ENCODE results near the gene ZNF487. TPM values are rescaled to one million over a fixed set of nuclear protein-coding genes. Genes with fewer than 3 reads are reported as not detected.
"Not testable (repeated sequence)": the region's sequence is repeated elsewhere in the genome, so short reads cannot be mapped to it uniquely, and the experiment has no call there.

Gene ZNF487
- total and polyA plus RNA-seq, 2 of the 4 experiments (the other 2 are of a cell fraction) = 1.7 to 2.7 TPM

DNA sequence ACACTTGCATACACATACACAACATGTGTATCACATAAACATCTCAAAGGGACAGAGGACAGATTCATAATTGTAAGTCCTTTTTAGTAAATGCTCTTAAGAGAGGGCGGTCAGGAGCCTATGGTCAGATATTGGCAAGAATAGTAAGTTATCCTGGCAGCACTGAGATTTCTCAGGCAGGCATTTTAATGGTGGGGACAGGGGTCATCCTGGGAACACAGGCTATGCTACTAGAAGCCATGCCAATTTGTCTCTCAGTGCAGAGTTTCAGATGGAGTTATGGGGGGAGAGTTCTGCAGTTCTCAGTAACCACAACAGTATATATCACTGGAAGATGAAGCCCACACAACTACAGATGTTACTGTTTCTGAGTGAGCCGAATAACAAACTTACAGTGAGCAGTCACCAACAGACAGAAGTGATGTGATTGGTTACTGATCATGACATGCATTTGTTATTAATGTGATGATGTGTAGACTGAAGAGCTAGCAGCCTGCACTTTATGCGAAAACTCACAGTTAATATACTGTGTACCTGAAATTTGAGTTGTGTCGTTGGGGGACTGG is 16.4 kb downstream of the ZNF487 start:
- Histone ChIP-seq H2AK5ac (ENCODE audit: low read depth, low read length) (no peak overlapping the region), H2BK5ac (ENCODE audit: low read depth, low read length, poor library complexity, severe bottlenecking) (no peak overlapping the region), H3K14ac (replicated peaks; ENCODE audit: low read depth, low read length) (no peak overlapping the region), H3K9me1 (ENCODE audit: insufficient read depth, low read length) (peaks cover 3% of the 10 kb centered on the region; the same call in 1 of the 2 replicates), H3K4me1 (ENCODE audit: control insufficient read depth, insufficient read depth, low read length) (peaks cover 4% of the 10 kb centered on the region; the same call in 1 of the 2 replicates), H3K18ac (ENCODE audit: low read depth, low read length) (no peak overlapping the region), H3K9me3 (ENCODE audit: control insufficient read depth, insufficient read depth, low read length) (no peaks in the 10 kb centered on the region), H3K56ac (ENCODE audit: extremely low read depth, insufficient read depth, low read length) (no peak overlapping the region), H2AK9ac (replicated peaks; ENCODE audit: low read depth, low read length, poor library complexity) (no peak overlapping the region), H3K79me1 (ENCODE audit: low read depth in 1 of 2, low read length in 2 of 2) (peaks cover 0 to 11% of the 10 kb centered on the region in 2 experiments; a peak in 2 of 4 replicates), H4K8ac (ENCODE audit: low read depth in 2 of 2, low read length in 2 of 2) (no peak overlapping the region), H2AFZ (replicated peaks; ENCODE audit: low read length, poor library complexity) (no peak overlapping the region), H3K36me3 (ENCODE audit: control insufficient read depth, insufficient read depth, low read length) (no peaks in the 10 kb centered on the region), H4K91ac (ENCODE audit: insufficient read depth, low read depth, low read length) (no peak overlapping the region), H3K27me3 (ENCODE audit: control insufficient read depth, insufficient read depth, low read length) (no peaks in the 10 kb centered on the region), H2BK120ac (ENCODE audit: low read depth, low read length) (no peak overlapping the region), H3K27ac (ENCODE audit: insufficient read depth, low read length) (no peak overlapping the region), H4K5ac (ENCODE audit: low read depth, low read length) (no peak overlapping the region), H3K4me2 (ENCODE audit: low read depth, low read length) (no peak overlapping the region), H3K9ac (ENCODE audit: low read depth, low read length) (no peak overlapping the region), H3K23ac (ENCODE audit: low read depth, low read length) (no peak overlapping the region), H3K4ac (ENCODE audit: low read depth, low read length) (no peak overlapping the region), H4K20me1 (ENCODE audit: insufficient read depth, low read length) (no peaks in the 10 kb centered on the region), H2BK15ac (ENCODE audit: low read depth, low read length) (no peak overlapping the region), H2BK20ac (ENCODE audit: low read depth, low read length) (no peak overlapping the region), H3K4me3 (ENCODE audit: insufficient read depth, low read depth, low read length) (no peak overlapping the region)
- POLR2A ChIA-PET (ENCODE audit: unreplicated experiment) = no interaction called here
- intact Hi-C loops (cut with micrococcal nuclease) (no loop called here), in situ Hi-C loops (cut with MboI; ENCODE audit: low sequenced_read_pairs) (loop anchor here (5.0 kb wide), 1 partner anchor 51 kb away; no protein-coding TSS in a partner anchor), dilution Hi-C loops (cut with HindIII; ENCODE audit: low sequenced_read_pairs, unreplicated experiment) (no loop called here)
- DNase-seq (no peak), ATAC-seq (ENCODE audit: low read depth) (no peak)
- no peak for TF ChIP-seq CHD1 (IDR thresholded peaks at IDR 0.05; ENCODE audit: low read depth, low read length)
- no peak for TF ChIP-seq MAZ (IDR thresholded peaks at IDR 0.05; ENCODE audit: borderline replicate concordance, low read depth, low read length)
- no TSS peak for BruUV-seq (replicated peaks)
- WGBS, 2 experiments (ENCODE audit: extremely low coverage in 2 of 2, insufficient read length in 1 of 2) = no CpG with 5 or more reads among the region's 4 CpGs
- CTCF ChIA-PET = no interaction called here

DNA sequence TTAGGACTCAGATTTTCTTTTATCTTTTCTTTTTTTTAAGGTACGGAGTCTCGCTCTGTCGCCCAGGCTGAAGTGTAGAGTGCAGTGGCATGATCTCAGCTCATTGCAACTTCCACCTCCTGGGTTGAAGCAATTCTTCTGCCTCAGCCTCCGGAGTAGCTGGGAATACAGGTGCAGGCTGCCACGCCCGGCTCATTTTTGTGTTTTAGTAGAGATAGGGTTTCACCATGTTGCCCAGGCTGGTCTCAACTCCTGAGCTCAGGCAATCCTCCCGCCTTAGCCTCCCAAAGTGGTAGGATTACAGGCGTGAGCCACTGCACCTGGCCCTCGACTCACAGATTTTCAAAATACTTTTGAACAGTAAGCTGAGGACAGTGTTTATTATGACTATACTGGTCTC is 17.1 kb downstream of the ZNF487 start:
- H3K9me1 ChIP-seq (ENCODE audit: insufficient read depth, low read length); H3K56ac ChIP-seq (ENCODE audit: extremely low read depth, insufficient read depth, low read length); DNase-seq; H4K20me1 ChIP-seq (ENCODE audit: insufficient read depth, low read length); H2BK15ac ChIP-seq (ENCODE audit: low read depth, low read length); H3K14ac ChIP-seq (replicated peaks; ENCODE audit: low read depth, low read length); H2BK120ac ChIP-seq (ENCODE audit: low read depth, low read length); H4K8ac ChIP-seq (ENCODE audit: low read depth in 2 of 2, low read length in 2 of 2); intact Hi-C loops (cut with micrococcal nuclease); ATAC-seq (ENCODE audit: low read depth); H3K9me3 ChIP-seq (ENCODE audit: control insufficient read depth, insufficient read depth, low read length); H3K36me3 ChIP-seq (ENCODE audit: control insufficient read depth, insufficient read depth, low read length); H3K27me3 ChIP-seq (ENCODE audit: control insufficient read depth, insufficient read depth, low read length); H3K18ac ChIP-seq (ENCODE audit: low read depth, low read length); H3K27ac ChIP-seq (ENCODE audit: insufficient read depth, low read length); H2BK20ac ChIP-seq (ENCODE audit: low read depth, low read length); dilution Hi-C loops (cut with HindIII; ENCODE audit: low sequenced_read_pairs, unreplicated experiment); POLR2A ChIA-PET (ENCODE audit: unreplicated experiment); H4K5ac ChIP-seq (ENCODE audit: low read depth, low read length); H4K91ac ChIP-seq (ENCODE audit: insufficient read depth, low read depth, low read length); H3K4me2 ChIP-seq (ENCODE audit: low read depth, low read length); H3K23ac ChIP-seq (ENCODE audit: low read depth, low read length); H2AK5ac ChIP-seq (ENCODE audit: low read depth, low read length); H3K9ac ChIP-seq (ENCODE audit: low read depth, low read length); H3K4ac ChIP-seq (ENCODE audit: low read depth, low read length); H3K4me1 ChIP-seq (ENCODE audit: control insufficient read depth, insufficient read depth, low read length); BruUV-seq (replicated peaks); CTCF ChIA-PET; H2BK5ac ChIP-seq (ENCODE audit: low read depth, low read length, poor library complexity, severe bottlenecking); H3K4me3 ChIP-seq (ENCODE audit: insufficient read depth, low read depth, low read length); H2AK9ac ChIP-seq (replicated peaks; ENCODE audit: low read depth, low read length, poor library complexity); H2AFZ ChIP-seq (replicated peaks; ENCODE audit: low read length, poor library complexity): not testable (repeated sequence)
- WGBS, 2 experiments (ENCODE audit: extremely low coverage in 2 of 2, insufficient read length in 1 of 2) = no CpG with 5 or more reads among the region's 9 CpGs
- in situ Hi-C loops (cut with MboI; ENCODE audit: low sequenced_read_pairs) = loop anchor here (5.0 kb wide), 1 partner anchor 52 kb away; no protein-coding TSS in a partner anchor
- H3K79me1 ChIP-seq (ENCODE audit: low read depth in 1 of 2, low read length in 2 of 2) = peaks cover 0 to 11% of the 10 kb centered on the region in 2 experiments; a peak in 2 of 4 replicates

Data from IMR-90 (cell line).